A549 (cell line): Measurements from ENCODE around the gene ZNF341.

ENCODE experiments used
- BHLHE40 ChIP-seq: IDR thresholded peaks from 2 replicates; pipeline ENCODE4 v1.6.1; 2012; ENCODE audit warnings: low read depth, low read length, inconsistent platforms
- CHD2 ChIP-seq: fragments of 150-350 bp; IDR thresholded peaks from 2 replicates; pipeline ENCODE4 v1.6.1; 2014; ENCODE audit warnings: low read length; ENCODE audit not compliant: partially characterized antibody
- CHD4 ChIP-seq: fragments of 200-600 bp; sonication (generic); IDR thresholded peaks from 2 replicates; pipeline ENCODE4 v1.6.1; 2016; ENCODE audit warnings: antibody characterized with exemption, mild to moderate bottlenecking, borderline replicate concordance
- EP300 ChIP-seq, 2 experiments: fragments of >200 bp; sonication (Bioruptor Twin); formaldehyde crosslinking; IDR thresholded peaks; 2 replicates in 1 of 2; 3 replicates in 1 of 2; pipeline ENCODE4 v1.6.1; 2016 to 2017
- POLR2A ChIP-seq: IDR thresholded peaks from 2 replicates; pipeline ENCODE4 v1.6.1; 2012; ENCODE audit warnings: mild to moderate bottlenecking, low read length
- POLR2AphosphoS2 ChIP-seq: conservative IDR thresholded peaks from 2 replicates; pipeline ENCODE4 v1.6.1; 2012; ENCODE audit warnings: low read length, improper control_type of control experiment, inconsistent platforms
- SMC3 ChIP-seq: fragments of >200 bp; sonication (Bioruptor Twin); formaldehyde crosslinking; IDR thresholded peaks from 3 replicates; pipeline ENCODE4 v1.6.1; 2018; ENCODE audit warnings: inconsistent platforms
- TF ChIP-seq, protein P1 (sequence below): fragments of >200 bp; sonication (Bioruptor Twin); formaldehyde crosslinking; IDR thresholded peaks from 3 replicates; pipeline ENCODE4 v1.5.1; 2016
- TF ChIP-seq, protein P2 (sequence below): IDR thresholded peaks from 2 replicates; pipeline ENCODE4 v1.6.1; 2012

DNA sequence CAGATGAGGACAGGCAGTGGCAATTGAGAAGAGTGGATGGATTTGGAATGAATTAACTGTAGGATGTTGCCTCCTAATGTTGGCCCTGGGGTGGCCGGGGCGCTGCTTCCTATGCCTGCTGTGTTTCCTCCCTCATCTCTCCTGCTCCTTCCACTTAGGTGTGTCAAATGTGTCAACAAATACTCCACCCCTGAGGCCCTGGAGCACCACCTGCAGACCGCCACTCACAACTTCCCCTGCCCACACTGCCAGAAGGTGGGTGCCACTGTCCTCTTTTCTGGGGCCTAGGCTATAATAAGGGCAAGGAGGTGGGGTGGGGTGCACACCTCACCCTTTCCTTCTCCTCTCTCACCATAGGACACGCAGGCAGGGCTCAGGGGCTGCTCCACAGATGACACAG, 49.3 kb downstream of the ZNF341 start:
- TF ChIP-seq POLR2A (no peak), BHLHE40 (no peak), POLR2AphosphoS2 (no peak), CHD2 (no peak), CHD4 (no peak), EP300 (IDR thresholded peaks at IDR 0.05) (no peak), SMC3 (no peak)
- TF ChIP-seq, protein P1, sequence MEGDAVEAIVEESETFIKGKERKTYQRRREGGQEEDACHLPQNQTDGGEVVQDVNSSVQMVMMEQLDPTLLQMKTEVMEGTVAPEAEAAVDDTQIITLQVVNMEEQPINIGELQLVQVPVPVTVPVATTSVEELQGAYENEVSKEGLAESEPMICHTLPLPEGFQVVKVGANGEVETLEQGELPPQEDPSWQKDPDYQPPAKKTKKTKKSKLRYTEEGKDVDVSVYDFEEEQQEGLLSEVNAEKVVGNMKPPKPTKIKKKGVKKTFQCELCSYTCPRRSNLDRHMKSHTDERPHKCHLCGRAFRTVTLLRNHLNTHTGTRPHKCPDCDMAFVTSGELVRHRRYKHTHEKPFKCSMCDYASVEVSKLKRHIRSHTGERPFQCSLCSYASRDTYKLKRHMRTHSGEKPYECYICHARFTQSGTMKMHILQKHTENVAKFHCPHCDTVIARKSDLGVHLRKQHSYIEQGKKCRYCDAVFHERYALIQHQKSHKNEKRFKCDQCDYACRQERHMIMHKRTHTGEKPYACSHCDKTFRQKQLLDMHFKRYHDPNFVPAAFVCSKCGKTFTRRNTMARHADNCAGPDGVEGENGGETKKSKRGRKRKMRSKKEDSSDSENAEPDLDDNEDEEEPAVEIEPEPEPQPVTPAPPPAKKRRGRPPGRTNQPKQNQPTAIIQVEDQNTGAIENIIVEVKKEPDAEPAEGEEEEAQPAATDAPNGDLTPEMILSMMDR: no peak
- TF ChIP-seq, protein P2, sequence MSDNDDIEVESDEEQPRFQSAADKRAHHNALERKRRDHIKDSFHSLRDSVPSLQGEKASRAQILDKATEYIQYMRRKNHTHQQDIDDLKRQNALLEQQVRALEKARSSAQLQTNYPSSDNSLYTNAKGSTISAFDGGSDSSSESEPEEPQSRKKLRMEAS: no peak
